ENCODE measurements around the gene SPTB.
"Not testable (repeated sequence)": the region's sequence is repeated elsewhere in the genome, so short reads cannot be mapped to it uniquely, and the experiment has no call there.

The SPTB gene

DNA sequence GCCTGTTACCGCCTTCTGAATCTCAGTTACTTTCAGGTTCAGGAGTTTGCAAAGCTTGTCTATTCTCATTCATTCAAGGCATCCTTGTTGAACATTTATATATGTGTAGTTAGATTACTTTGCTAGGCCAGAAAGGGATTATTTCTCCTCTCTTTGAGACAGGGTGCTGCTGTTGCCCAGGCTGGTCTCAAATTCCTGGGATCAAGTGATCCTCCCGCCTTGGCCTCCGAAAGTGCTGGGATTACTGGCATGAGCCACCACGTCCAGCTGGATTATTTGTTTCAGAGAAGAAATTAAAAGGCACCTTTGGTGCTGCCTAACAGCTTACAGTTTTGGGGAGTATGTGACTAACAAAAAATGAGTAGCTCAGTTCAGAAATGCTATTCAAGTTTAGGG is 35.3 kb upstream of the SPTB start:
- Histone ChIP-seq H3K4me1 (ENCODE audit: control insufficient read depth in 1 of 2, insufficient read depth in 1 of 2, low read depth in 1 of 2, low read length in 1 of 2) (peaks cover 24 to 25% of the 10 kb centered on the region in 2 experiments), H3K4me3 (ENCODE audit: low read depth in 1 of 2, low read length in 1 of 2) (peak overlapping the region; percentile 90 to 92)
- TF ChIP-seq CTCF (IDR thresholded peaks at IDR 0.05): no peak

GRCh38 chr14:64914237-64915028 is 34.7 kb upstream of the SPTB start, which contains the start of gene CHURC1:
Gene CHURC1 (plus strand): TSS chr14:64914455. CDS start chr14:64914496, 41 bp downstream.
- peak within 1 kb of the TSS; percentile 90 to 92 for H3K4me3 ChIP-seq (ENCODE audit: low read depth in 1 of 2, low read length in 1 of 2)
- peaks cover 24 to 25% of the 10 kb centered on the region in 2 experiments for H3K4me1 ChIP-seq (ENCODE audit: control insufficient read depth in 1 of 2, insufficient read depth in 1 of 2, low read depth in 1 of 2, low read length in 1 of 2)
- no peak for TF ChIP-seq CTCF (IDR thresholded peaks at IDR 0.05)

More for the DNA sequence above, 35.3 kb upstream of the SPTB start:
- Histone ChIP-seq H3K9me3 (no peaks in the 10 kb centered on the region), H3K27me3 (peaks cover 3% of the 10 kb centered on the region), H3K36me3 (no peaks in the 10 kb centered on the region), H3K27ac (peak overlapping the region; percentile 95)

DNA sequence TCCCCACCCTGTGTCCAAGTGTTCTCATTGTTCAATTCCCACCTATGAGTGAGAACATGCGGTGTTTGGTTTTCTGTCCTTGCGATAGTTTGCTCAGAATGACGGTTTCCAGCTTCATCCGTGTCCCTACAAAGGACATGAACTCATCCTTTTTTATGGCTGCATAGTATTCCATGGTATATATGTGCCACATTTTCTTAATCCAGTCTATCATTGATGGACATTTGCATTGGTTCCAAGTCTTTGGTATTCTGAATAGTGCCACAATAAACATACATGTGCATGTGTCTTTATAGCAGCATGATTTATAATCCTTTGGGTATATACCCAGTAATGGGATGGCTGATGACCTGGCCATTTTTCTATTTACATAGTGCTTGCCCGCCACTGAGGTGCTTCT is 33.8 kb upstream of the SPTB start:
- not testable (repeated sequence) for H3K27ac ChIP-seq, H3K27me3 ChIP-seq, H3K36me3 ChIP-seq, H3K9me3 ChIP-seq
- Histone ChIP-seq H3K4me3 (ENCODE audit: low read depth in 1 of 2, low read length in 1 of 2) (peak overlapping the region; percentile 90 to 92), H3K4me1 (ENCODE audit: control insufficient read depth in 1 of 2, insufficient read depth in 1 of 2, low read depth in 1 of 2, low read length in 1 of 2) (peaks cover 24 to 25% of the 10 kb centered on the region in 2 experiments)

More at GRCh38 chr14:64914237-64915028, 34.7 kb upstream of the SPTB start, which contains the start of gene CHURC1:
- Histone ChIP-seq H3K27ac (peak within 1 kb of the TSS; percentile 95), H3K36me3 (no peaks in the 10 kb centered on the region), H3K27me3 (peaks cover 3% of the 10 kb centered on the region), H3K9me3 (no peaks in the 10 kb centered on the region)

GRCh38 chr14:64912261-64912660 is 32.6 kb upstream of the SPTB start:
- Histone ChIP-seq H3K9me3 (no peaks in the 10 kb centered on the region), H3K36me3 (no peaks in the 10 kb centered on the region), H3K27ac (no peak overlapping the region), H3K4me3 (ENCODE audit: low read depth in 1 of 2, low read length in 1 of 2) (no peak overlapping the region), H3K27me3 (peaks cover 3% of the 10 kb centered on the region), H3K4me1 (ENCODE audit: control insufficient read depth in 1 of 2, insufficient read depth in 1 of 2, low read depth in 1 of 2, low read length in 1 of 2) (peaks cover 24 to 25% of the 10 kb centered on the region in 2 experiments)
- TF ChIP-seq CTCF (IDR thresholded peaks at IDR 0.05): no peak

DNA sequence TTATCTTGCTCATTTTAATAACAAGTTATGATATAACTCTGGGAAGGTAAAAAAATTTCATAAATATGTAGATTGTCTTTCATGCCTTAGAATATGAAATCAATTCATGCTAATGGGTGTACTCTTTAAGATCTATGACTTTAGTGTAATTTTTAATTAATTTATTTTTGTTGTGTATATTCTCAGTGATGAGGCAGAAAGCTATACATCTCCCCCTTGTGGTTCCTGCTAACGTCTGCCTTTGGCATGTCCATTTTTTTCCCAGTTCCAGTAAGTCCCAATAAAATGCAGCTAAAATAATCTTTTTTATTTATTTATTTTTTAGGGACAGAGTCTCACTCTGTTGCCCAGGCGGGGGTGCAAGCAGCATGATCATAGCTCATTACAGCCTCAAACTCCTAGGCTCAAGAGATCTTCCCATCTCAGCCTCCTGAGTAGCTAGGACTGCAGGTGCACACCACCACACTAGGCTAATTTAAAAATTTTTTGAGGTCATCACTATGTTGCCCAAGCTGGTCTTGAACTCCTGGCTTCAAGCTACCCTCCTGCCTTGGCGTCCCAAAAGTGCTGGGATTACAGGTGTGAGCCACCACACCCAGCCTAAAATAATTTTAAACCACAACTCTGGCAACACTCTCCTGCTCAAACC is 31.3 kb upstream of the SPTB start:
- H3K9me3 ChIP-seq: no peaks in the 10 kb centered on the region
- H3K4me3 ChIP-seq (ENCODE audit: low read depth in 1 of 2, low read length in 1 of 2): no peak overlapping the region
- H3K4me1 ChIP-seq (ENCODE audit: control insufficient read depth in 1 of 2, insufficient read depth in 1 of 2, low read depth in 1 of 2, low read length in 1 of 2): peaks cover 23 to 26% of the 10 kb centered on the region in 2 experiments
- H3K27ac ChIP-seq: no peak overlapping the region
- H3K27me3 ChIP-seq: peaks cover 3% of the 10 kb centered on the region
- no peaks in the 10 kb centered on the region for H3K36me3 ChIP-seq
- no peak for TF ChIP-seq CTCF (IDR thresholded peaks at IDR 0.05)

GRCh38 chr14:64906022-64906421 is 26.3 kb upstream of the SPTB start:
- TF ChIP-seq CTCF (IDR thresholded peaks at IDR 0.05): no peak
- Histone ChIP-seq H3K27ac (no peak overlapping the region), H3K4me1 (ENCODE audit: control insufficient read depth in 1 of 2, insufficient read depth in 1 of 2, low read depth in 1 of 2, low read length in 1 of 2) (peaks cover 11 to 14% of the 10 kb centered on the region in 2 experiments), H3K9me3 (no peaks in the 10 kb centered on the region), H3K27me3 (no peaks in the 10 kb centered on the region), H3K4me3 (ENCODE audit: low read depth in 1 of 2, low read length in 1 of 2) (no peak overlapping the region), H3K36me3 (no peaks in the 10 kb centered on the region)
